Hepatocyte (in vitro differentiated cells): ENCODE results near the gene CDHR2.

Experiments
- CTCF ChIP-seq: fragments of 200-600 bp; sonication (generic); IDR thresholded peaks from 2 replicates; pipeline ENCODE4 v1.5.1; 2016; ENCODE audit warnings: antibody characterized with exemption, mild to moderate bottlenecking; ENCODE audit not compliant: poor library complexity
- EZH2 ChIP-seq: fragments of 200-600 bp; sonication (generic); IDR thresholded peaks from 2 replicates; pipeline ENCODE4 v1.6.1; 2016; ENCODE audit warnings: antibody characterized with exemption, mild to moderate bottlenecking, borderline replicate concordance
- EZH2phosphoT487 ChIP-seq: fragments of 200-600 bp; sonication (generic); IDR thresholded peaks from one replicate; pipeline ENCODE4 v1.6.1; 2018; ENCODE audit warnings: antibody characterized with exemption, mild to moderate bottlenecking, low read depth, moderate library complexity; ENCODE audit not compliant: unreplicated experiment, severe bottlenecking

GRCh38 chr5:176583076-176583475, 33.9 kb downstream of the CDHR2 start:
- TF ChIP-seq CTCF, result no peak
- TF ChIP-seq EZH2phosphoT487, result no peak
- no peak for TF ChIP-seq EZH2
